Endothelial cell of umbilical vein (primary cell): Measurements from ENCODE around the gene KLHL26. TPM values are rescaled to one million over a fixed set of nuclear protein-coding genes. Genes with fewer than 3 reads are reported as not detected.

Experiments used
- BruUV-seq: library from RNA; stranded (reverse); fragments of 400-500 nt; replicated peaks from 2 replicates; lab custom pipeline; 2021; lab: Mats Ljungman, UMichigan
- CTCF ChIA-PET: fragments of 300-600, 350-600 bp; sonication (Branson Sonifier 250); formaldehyde crosslinking; loops from one replicate; lab custom pipeline; 2021; ENCODE audit warnings: antibody characterized with exemption, inconsistent platforms; lab: Charles Lee
- POLR2A ChIA-PET: fragments of 300-600, 350-600 bp; sonication (Branson Sonifier 250); formaldehyde crosslinking; loops from one replicate; lab custom pipeline; 2021; ENCODE audit warnings: antibody characterized with exemption, inconsistent platforms; lab: Charles Lee
- DNase-seq: peaks from one replicate; pipeline ENCODE4 v3.0.0-alpha.2; 2011; ENCODE audit warnings: low read depth, low spot score
- FAIRE-seq: peaks from 2 replicates; lab custom pipeline; 2011; peaks lifted over from hg19 to GRCh38; lab: Jason Lieb, UNC
- H2AFZ ChIP-seq: 2 replicates; pipeline ENCODE4 v1.6.0; 2012; ENCODE audit warnings: low read depth, low read length, control low read depth, inconsistent platforms
- H3K27ac ChIP-seq: 2 replicates; pipeline ENCODE4 v1.5.1; 2011; ENCODE audit warnings: low read depth, mild to moderate bottlenecking, control low read depth, low read length, moderate library complexity; ENCODE audit not compliant: insufficient read depth
- H3K27me3 ChIP-seq, 2 experiments: 2 replicates each; pipeline versions ENCODE4 v1.6.0 to v1.6.1; 2011; ENCODE audit warnings: low read length in 2 of 2, mixed read lengths in 1 of 2; ENCODE audit not compliant: control insufficient read depth in 2 of 2, insufficient read depth in 2 of 2
- H3K36me3 ChIP-seq, 2 experiments: 2 replicates in 1 of 2; 3 replicates in 1 of 2; pipeline ENCODE4 v1.5.1; 2011; ENCODE audit warnings: low read length in 2 of 2, mild to moderate bottlenecking in 1 of 2, moderate library complexity in 1 of 2; ENCODE audit not compliant: control insufficient read depth in 2 of 2, insufficient read depth in 2 of 2; ENCODE audit errors: extremely low read depth in 1 of 2
- H3K4me1 ChIP-seq: 3 replicates; pipeline ENCODE4 v1.5.1; 2011; ENCODE audit warnings: mild to moderate bottlenecking, low read length; ENCODE audit not compliant: control insufficient read depth, insufficient read depth; ENCODE audit errors: extremely low read depth
- H3K4me2 ChIP-seq: 2 replicates; pipeline ENCODE4 v1.6.1; 2011; ENCODE audit warnings: low read length, control low read depth, mixed read lengths; ENCODE audit not compliant: insufficient read depth
- H3K4me3 ChIP-seq, 3 experiments: fragments of 200-600 bp in 1 of 3; sonication (generic), shearing (Covaris generic) in 1 of 3; replicated peaks in 1 of 3; 2 replicates each; pipeline ENCODE4 v1.5.1; 2011 to 2016; ENCODE audit warnings: control low read depth in 3 of 3, low read length in 3 of 3, mild to moderate bottlenecking in 2 of 3, inconsistent platforms in 1 of 3, low read depth in 1 of 3, moderate library complexity in 1 of 3; ENCODE audit not compliant: insufficient read depth in 1 of 3
- H3K79me2 ChIP-seq: 2 replicates; pipeline ENCODE4 v1.6.0; 2012; ENCODE audit warnings: low read length, inconsistent platforms; ENCODE audit not compliant: control insufficient read depth, insufficient read depth
- H3K9ac ChIP-seq: replicated peaks from 2 replicates; pipeline ENCODE3; 2011; ENCODE audit warnings: low read length, control low read depth; ENCODE audit not compliant: insufficient read depth; ENCODE audit errors: extremely low read depth
- H3K9me1 ChIP-seq: replicated peaks from 3 replicates; pipeline ENCODE4 v1.6.0; 2011; ENCODE audit warnings: mild to moderate bottlenecking, low read length; ENCODE audit not compliant: control insufficient read depth, insufficient read depth; ENCODE audit errors: extremely low read depth
- H3K9me3 ChIP-seq: replicated peaks from 2 replicates; pipeline ENCODE4 v1.5.1; 2012; ENCODE audit warnings: low read length, inconsistent platforms; ENCODE audit not compliant: control insufficient read depth, insufficient read depth
- H4K20me1 ChIP-seq: replicated peaks from 2 replicates; pipeline ENCODE3; 2011; ENCODE audit warnings: mild to moderate bottlenecking, low read length; ENCODE audit not compliant: control insufficient read depth, insufficient read depth; ENCODE audit errors: extremely low read depth
- CTCF ChIP-seq, 2 donors: IDR thresholded peaks; 1 replicate in 1 of 2; 2 replicates in 1 of 2; pipeline ENCODE4 v1.5.1; 2011; ENCODE audit warnings: low read length in 2 of 2, mild to moderate bottlenecking in 2 of 2, moderate library complexity in 2 of 2, control low read depth in 1 of 2, inconsistent platforms in 1 of 2, low read depth in 1 of 2; ENCODE audit not compliant: insufficient read depth in 1 of 2; ENCODE audit errors: extremely low read depth in 1 of 2
- EZH2 ChIP-seq: IDR thresholded peaks from 2 replicates; pipeline ENCODE4 v1.6.1; 2012; ENCODE audit warnings: borderline replicate concordance, low read depth, mild to moderate bottlenecking, moderate library complexity, low read length, inconsistent platforms; ENCODE audit not compliant: severe bottlenecking
- FOS ChIP-seq: IDR thresholded peaks from 2 replicates; pipeline ENCODE4 v1.6.1; 2011; ENCODE audit warnings: mild to moderate bottlenecking, low read length, moderate library complexity, borderline replicate concordance; ENCODE audit not compliant: insufficient read depth
- GATA2 ChIP-seq: IDR thresholded peaks from 2 replicates; pipeline ENCODE4 v1.7.0; 2011; ENCODE audit warnings: low read depth, mild to moderate bottlenecking, moderate library complexity, mixed read lengths, low read length; ENCODE audit not compliant: insufficient read length, insufficient read depth
- JUN ChIP-seq: IDR thresholded peaks from 2 replicates; pipeline ENCODE4 v1.6.1; 2011; ENCODE audit warnings: borderline replicate concordance, low read depth; ENCODE audit not compliant: insufficient read length, insufficient read depth
- MAX ChIP-seq: IDR thresholded peaks from 2 replicates; pipeline ENCODE4 v1.6.1; 2011; ENCODE audit not compliant: insufficient read depth, insufficient read length
- MYC ChIP-seq: IDR thresholded peaks from one replicate; pipeline ENCODE4 v1.6.1; 2011; ENCODE audit warnings: mild to moderate bottlenecking, low read depth, low read length
- POLR2A ChIP-seq: IDR thresholded peaks from 2 replicates; pipeline ENCODE4 v1.6.1; 2012; ENCODE audit warnings: low read depth, mild to moderate bottlenecking, control low read depth, low read length
- POLR2AphosphoS5 ChIP-seq: IDR thresholded peaks from 2 replicates; pipeline ENCODE4 v1.6.1; 2012; ENCODE audit warnings: low read depth, mild to moderate bottlenecking, control low read depth, low read length, moderate library complexity; ENCODE audit not compliant: insufficient read depth
- dilution Hi-C: fragments of 300-500 bp; cut with MboI; formaldehyde crosslinking; loops from one replicate; pipeline ENCODE4 v1.15.0; 2019; ENCODE audit warnings: low sequenced_read_pairs; ENCODE audit not compliant: extremely low pct_ligation_motif_present
- intact Hi-C: fragments of 100-400 bp; cut with micrococcal nuclease; formaldehyde crosslinking; loops from one replicate; pipeline ENCODE4 v1.10.0; 2022
- polyA plus RNA-seq, 4 experiments: library from polyadenylated mRNA; depleted of rRNA in 3 of 4; stranded (reverse) in 3 of 4; unstranded in 1 of 4; fragments of >200 nt; gene quantifications; 2 replicates each; pipeline versions ENCODE4 v1.2.1 to v1.2.3, GENCODE V29; 2011 to 2012; ENCODE audit warnings: missing spikeins in 1 of 4
- total RNA-seq: library from RNA; stranded (reverse); gene quantifications from 2 replicates; pipeline ENCODE4 v1.2.3, GENCODE V29; 2021

KLHL26 gene
- total and polyA plus RNA-seq, 2 donors (not counting 3 experiments of a cell fraction or from before 2014, with no cell fraction given), result 2.4 to 6.2 TPM

- no TSS peak for BruUV-seq
- POLR2A ChIA-PET, result no interaction called here
- Histone ChIP-seq H3K9me3 (no peaks in the 10 kb centered on the region), H3K27me3 (no peaks in the 10 kb centered on the region), H3K4me2 (no peak overlapping the region), H4K20me1 (no peaks in the 10 kb centered on the region), H3K9me1 (no peaks in the 10 kb centered on the region), H3K4me3 (no peak overlapping the region), H3K4me1 (peaks cover 3% of the 10 kb centered on the region), H3K27ac (no peak overlapping the region), H3K9ac (no peak overlapping the region), H2AFZ (no peak overlapping the region), H3K36me3 (no peaks in the 10 kb centered on the region), H3K79me2 (no peaks in the 10 kb centered on the region)
- dilution Hi-C loops, result no loop called here
- intact Hi-C loops, result no loop called here
- TF ChIP-seq MAX, result no peak
- no peak for TF ChIP-seq POLR2A
- no peak for TF ChIP-seq CTCF (IDR thresholded peaks at IDR 0.05; ENCODE audit: extremely low read depth in 1 of 2, insufficient read depth in 1 of 2, low read depth in 1 of 2, low read length in 2 of 2)
- TF ChIP-seq EZH2, result no peak
- no peak for TF ChIP-seq GATA2
- TF ChIP-seq JUN, result no peak
- TF ChIP-seq MYC, result no peak
- TF ChIP-seq POLR2AphosphoS5, result no peak
- TF ChIP-seq FOS, result no peak
- CTCF ChIA-PET, result no interaction called here
- no peak for FAIRE-seq
- no peak for DNase-seq
Observed at GRCh38 chr19:18697680-18698079, 60.9 kb downstream of the KLHL26 start.
